ENCODE results near the gene NDUFS8. TPM values are rescaled to one million over a fixed set of nuclear protein-coding genes. Genes with fewer than 3 reads are reported as not detected.

NDUFS8 gene
- total and polyA plus RNA-seq, 10 of the 15 experiments (the other 5 are each of a cell fraction or from before 2014, with no cell fraction given), result 17.6 to 308 (median 120) TPM

DNA sequence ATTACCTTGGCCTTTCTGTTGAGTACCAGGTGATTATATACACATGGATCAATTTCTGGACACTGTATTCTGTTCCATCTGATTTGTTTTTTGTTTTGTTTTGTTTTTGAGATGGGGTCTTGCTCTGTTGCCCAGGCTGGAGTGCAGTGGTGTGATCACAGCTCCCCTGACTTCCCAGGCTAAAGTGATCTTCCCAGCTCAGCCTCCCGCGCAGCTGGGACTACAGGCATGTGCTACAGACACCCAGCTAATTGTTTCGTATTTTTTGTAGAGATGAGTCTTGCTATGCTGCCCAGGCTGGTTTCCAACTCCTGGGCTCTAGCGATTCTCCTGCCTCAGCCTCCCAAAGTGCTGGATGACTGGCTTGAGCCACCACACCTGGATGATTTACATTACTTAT, 27.3 kb downstream of the NDUFS8 start (continued):
- TF ChIP-seq BHLHE40 (IDR thresholded peaks at IDR 0.05; ENCODE audit: borderline replicate concordance in 1 of 2, low read depth in 2 of 2, low read length in 1 of 2) (no peak), PML (IDR thresholded peaks at IDR 0.05; ENCODE audit: low read length) (no peak)

GRCh38 chr11:68061508-68061907, 31.0 kb downstream of the NDUFS8 start:
- ChIA-PET CTCF (interaction anchor here (0.6 to 0.9 kb wide), 2 partner anchors 40 to 96 kb away, joined by 3 to 4 read pairs; no protein-coding TSS in a partner anchor), RAD21 (ENCODE audit: unreplicated experiment) (interaction anchor here (0.7 kb wide), 1 partner anchor 63 kb away, joined by 4 read pairs; no protein-coding TSS in a partner anchor), SMC1A (ENCODE audit: uncharacterized antibody, unreplicated experiment) (interaction anchor here (1.1 kb wide), 1 partner anchor 11 kb away, joined by 3 read pairs; no protein-coding TSS in a partner anchor), POLR2A (interaction anchor here (0.7 kb wide), 1 partner anchor 85 kb away, joined by 8 read pairs; no protein-coding TSS in a partner anchor)
- no peak overlapping the region for H3K9ac ChIP-seq (ENCODE audit: control insufficient read depth, insufficient read depth, low read length)
- H3K4me1 ChIP-seq (ENCODE audit: control insufficient read depth, insufficient read depth, low read length), result no peaks in the 10 kb centered on the region
- no TSS peak for BruUV-seq (replicated peaks)
- ATAC-seq, result no peak
- no peak overlapping the region for H3K4me3 ChIP-seq
- H4K20me1 ChIP-seq (ENCODE audit: control insufficient read depth, insufficient read depth), result no peaks in the 10 kb centered on the region
- no peak for DNase-seq (ENCODE audit: low read depth, low spot score)
- H3K79me2 ChIP-seq (ENCODE audit: control insufficient read depth, insufficient read depth, low read length), result no peaks in the 10 kb centered on the region
- no peaks in the 10 kb centered on the region for H3K27me3 ChIP-seq (replicated peaks in 1 of 2; ENCODE audit: control insufficient read depth in 2 of 2, insufficient read depth in 2 of 2, low read length in 1 of 2)
- no peak overlapping the region for H2AFZ ChIP-seq (ENCODE audit: control insufficient read depth, low read depth, low read length)
- 97% methylated on average over 7 of the region's 7 CpGs for WGBS (ENCODE audit: insufficient coverage, insufficient replicate concordance, low lambda C conversion rate, missing lambda C conversion rate)
- no peak overlapping the region for H3K4me2 ChIP-seq (ENCODE audit: control insufficient read depth, insufficient read depth)
- in situ Hi-C loops (cut with MboI) (no loop called here), intact Hi-C loops (cut with micrococcal nuclease; ENCODE audit: unreplicated experiment) (no loop called here)
- H3K36me3 ChIP-seq (ENCODE audit: control insufficient read depth in 2 of 2, insufficient read depth in 2 of 2, low read length in 1 of 2), result peaks cover 10 to 23% of the 10 kb centered on the region in 2 experiments
- no peak overlapping the region for H3K27ac ChIP-seq (ENCODE audit: control insufficient read depth, insufficient read depth)
- TF ChIP-seq NBN (IDR thresholded peaks at IDR 0.05) (no peak), MTA3 (IDR thresholded peaks at IDR 0.05; ENCODE audit: borderline replicate concordance, low read length) (no peak)
- no peaks in the 10 kb centered on the region for H3K9me3 ChIP-seq (replicated peaks; ENCODE audit: control insufficient read depth, insufficient read depth, low read length)
- FAIRE-seq, result no peak

DNA sequence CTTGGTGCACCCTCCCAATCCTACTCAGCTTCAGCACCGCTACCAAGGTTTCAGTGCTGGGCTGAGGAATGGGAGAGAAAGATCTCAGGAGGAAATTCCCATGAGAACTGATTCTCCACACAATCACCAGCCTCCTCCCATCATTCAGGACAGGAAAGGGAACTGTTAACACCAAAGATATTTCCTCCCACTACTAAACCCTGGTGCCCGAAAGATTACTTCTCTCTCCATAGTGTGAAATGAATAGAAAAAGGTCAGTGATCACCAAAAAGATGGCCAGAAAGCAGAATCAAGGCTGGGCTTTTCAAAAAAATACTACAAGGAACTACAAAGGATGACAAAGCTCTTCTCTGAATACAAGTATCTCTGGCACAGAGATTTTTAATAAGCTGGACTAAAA, 34.4 kb downstream of the NDUFS8 start:
- in situ Hi-C loops (cut with MboI) (no loop called here), intact Hi-C loops (cut with micrococcal nuclease; ENCODE audit: unreplicated experiment) (no loop called here)
- Histone ChIP-seq H3K27ac (ENCODE audit: control insufficient read depth, insufficient read depth) (no peak overlapping the region), H3K9me3 (replicated peaks; ENCODE audit: control insufficient read depth, insufficient read depth, low read length) (no peaks in the 10 kb centered on the region), H2AFZ (ENCODE audit: control insufficient read depth, low read depth, low read length) (no peak overlapping the region), H3K4me2 (ENCODE audit: control insufficient read depth, insufficient read depth) (no peak overlapping the region), H3K27me3 (replicated peaks in 1 of 2; ENCODE audit: control insufficient read depth in 2 of 2, insufficient read depth in 2 of 2, low read length in 1 of 2) (no peaks in the 10 kb centered on the region), H3K4me3 (no peak overlapping the region), H3K36me3 (ENCODE audit: control insufficient read depth in 2 of 2, insufficient read depth in 2 of 2, low read length in 1 of 2) (peaks cover 20 to 38% of the 10 kb centered on the region in 2 experiments), H4K20me1 (ENCODE audit: control insufficient read depth, insufficient read depth) (no peaks in the 10 kb centered on the region), H3K79me2 (ENCODE audit: control insufficient read depth, insufficient read depth, low read length) (no peaks in the 10 kb centered on the region), H3K4me1 (ENCODE audit: control insufficient read depth, insufficient read depth, low read length) (no peaks in the 10 kb centered on the region), H3K9ac (ENCODE audit: control insufficient read depth, insufficient read depth, low read length) (no peak overlapping the region)
- POLR2A ChIA-PET, result no interaction called here
- FAIRE-seq, result no peak
- WGBS (ENCODE audit: insufficient coverage, insufficient replicate concordance, low lambda C conversion rate, missing lambda C conversion rate), result 67% methylated on average over 2 of the region's 2 CpGs
- SMC1A ChIA-PET (ENCODE audit: uncharacterized antibody, unreplicated experiment), result interaction anchor here (0.6 to 1.1 kb wide), 2 partner anchors 20 to 777 kb away, joined by 3 read pairs; no protein-coding TSS in a partner anchor
- ATAC-seq, result no peak
- no TSS peak for BruUV-seq (replicated peaks)
- TF ChIP-seq PAX5 (IDR thresholded peaks at IDR 0.05; ENCODE audit: borderline replicate concordance, low read depth, low read length), result no peak
- no peak for TF ChIP-seq SUPT20H (IDR thresholded peaks at IDR 0.05; ENCODE audit: borderline replicate concordance, control insufficient read depth, low read depth, low read length)
- TF ChIP-seq SMAD1 (IDR thresholded peaks at IDR 0.05; ENCODE audit: low read depth, partially characterized antibody), result no peak
- no peak for TF ChIP-seq PRDM15 (CRISPR knock-in tag; IDR thresholded peaks at IDR 0.05)
- no peak for TF ChIP-seq NFIC (IDR thresholded peaks at IDR 0.05; ENCODE audit: low read depth, low read length)
- no peak for TF ChIP-seq NFYA (IDR thresholded peaks at IDR 0.05; ENCODE audit: borderline replicate concordance, low read depth, low read length)
- CTCF ChIA-PET, result interaction anchor here (1.2 to 1.6 kb wide), 2 partner anchors 109 to 140 kb away, joined by 3 read pairs; no protein-coding TSS in a partner anchor
- no peak for DNase-seq (ENCODE audit: low read depth, low spot score)
- RAD21 ChIA-PET (ENCODE audit: unreplicated experiment), result no interaction called here

All from GM12878 (cell line).